OCI-LY3 (cell line): Measurements from ENCODE around the gene POLR2H.

Source experiments
- H2AFZ ChIP-seq: fragments of 200-600, 300-600 bp; shearing (Covaris generic); 2 replicates; pipeline ENCODE4 v1.6.0; 2014; ENCODE audit warnings: antibody characterized with exemption, low read depth, low read length
- H3K27ac ChIP-seq: fragments of 200-600, 300-600 bp; sonication (generic); 2 replicates; pipeline ENCODE4 v1.5.1; 2014; ENCODE audit warnings: mild to moderate bottlenecking, low read length, moderate library complexity, mixed read lengths
- H3K27me3 ChIP-seq: fragments of 200-600, 300-600 bp; sonication (generic); 2 replicates; pipeline ENCODE4 v1.6.1; 2014; ENCODE audit warnings: low read depth, low read length, mixed read lengths
- H3K36me3 ChIP-seq: fragments of 200-600, 300-600 bp; sonication (generic); replicated peaks from 2 replicates; pipeline ENCODE3; 2014; ENCODE audit warnings: low read depth, low read length, mixed read lengths
- H3K4me1 ChIP-seq: fragments of 300-600, 200-600 bp; sonication (generic); 2 replicates; pipeline ENCODE4 v1.6.1; 2014; ENCODE audit warnings: low read length, mixed read lengths
- H3K4me2 ChIP-seq: fragments of 200-600, 300-600 bp; sonication (generic); 2 replicates; pipeline ENCODE4 v1.6.1; 2014; ENCODE audit warnings: low read length, mixed read lengths
- H3K4me3 ChIP-seq: fragments of 300-600, 200-600 bp; sonication (generic); 2 replicates; pipeline ENCODE4 v1.5.1; 2014; ENCODE audit warnings: antibody characterized with exemption, mild to moderate bottlenecking, low read length, moderate library complexity
- H3K79me2 ChIP-seq: fragments of 300-600, 200-600 bp; shearing (Covaris generic); 2 replicates; pipeline ENCODE4 v1.6.1; 2014; ENCODE audit warnings: mild to moderate bottlenecking, low read length, mixed read lengths
- H3K9ac ChIP-seq: fragments of 300-600, 200-600 bp; shearing (Covaris generic); 2 replicates; pipeline ENCODE4 v1.6.0; 2014; ENCODE audit warnings: mild to moderate bottlenecking, low read length, moderate library complexity
- H3K9me3 ChIP-seq: fragments of 200-600, 300-600 bp; shearing (Covaris generic); 2 replicates; pipeline ENCODE4 v1.6.1; 2014; ENCODE audit warnings: low read length, mixed read lengths; ENCODE audit not compliant: insufficient read depth
- H4K20me1 ChIP-seq: fragments of 200-600, 300-600 bp; sonication (generic); 2 replicates; pipeline ENCODE4 v1.6.1; 2016; ENCODE audit warnings: low read length, mixed read lengths; ENCODE audit not compliant: insufficient read depth
- EZH2phosphoT487 ChIP-seq: fragments of 200-600 bp; shearing (Covaris generic); IDR thresholded peaks from 2 replicates; pipeline ENCODE4 v1.6.1; 2018; ENCODE audit warnings: antibody characterized with exemption, mixed run types, low read depth
- TF ChIP-seq, protein P1 (sequence below): fragments of 200-600, 300-600 bp; sonication (generic); IDR thresholded peaks from 2 replicates; pipeline ENCODE4 v1.5.1; 2014; ENCODE audit warnings: antibody characterized with exemption, low read length, low read depth

Gene POLR2H

DNA sequence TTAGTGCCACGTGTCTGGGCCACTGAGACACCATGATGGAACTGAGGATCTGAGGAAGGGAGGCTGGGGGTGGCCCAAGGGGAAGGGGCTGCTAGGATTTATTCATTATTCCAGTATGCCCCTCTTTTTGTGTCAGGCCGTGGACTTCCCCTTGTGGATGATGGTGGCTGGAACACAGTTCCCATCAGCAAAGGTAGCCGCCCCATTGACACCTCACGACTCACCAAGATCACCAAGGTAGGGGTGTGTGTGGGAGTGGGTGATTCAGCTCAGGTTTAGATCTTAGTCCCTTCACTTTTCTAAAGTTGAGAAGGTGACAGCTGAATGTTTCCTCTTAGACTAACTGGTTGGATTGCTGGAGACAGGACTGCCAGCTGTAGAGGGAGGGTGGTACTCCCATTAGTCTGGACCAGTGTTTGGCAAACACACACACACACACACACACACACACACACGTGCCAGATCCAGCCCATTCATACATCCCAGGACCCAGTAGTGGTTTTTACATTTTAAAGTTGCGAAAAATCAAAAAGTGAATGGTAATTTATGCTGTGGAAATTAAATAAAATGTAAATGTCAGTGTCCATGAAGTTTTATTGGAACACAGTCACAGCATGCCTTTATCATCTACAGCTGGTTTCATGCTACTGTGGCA, 35.7 kb upstream of the POLR2H start:
- no peak overlapping the region for H3K4me3 ChIP-seq
- peaks cover 25% of the 10 kb centered on the region for H4K20me1 ChIP-seq
- TF ChIP-seq, protein P1, sequence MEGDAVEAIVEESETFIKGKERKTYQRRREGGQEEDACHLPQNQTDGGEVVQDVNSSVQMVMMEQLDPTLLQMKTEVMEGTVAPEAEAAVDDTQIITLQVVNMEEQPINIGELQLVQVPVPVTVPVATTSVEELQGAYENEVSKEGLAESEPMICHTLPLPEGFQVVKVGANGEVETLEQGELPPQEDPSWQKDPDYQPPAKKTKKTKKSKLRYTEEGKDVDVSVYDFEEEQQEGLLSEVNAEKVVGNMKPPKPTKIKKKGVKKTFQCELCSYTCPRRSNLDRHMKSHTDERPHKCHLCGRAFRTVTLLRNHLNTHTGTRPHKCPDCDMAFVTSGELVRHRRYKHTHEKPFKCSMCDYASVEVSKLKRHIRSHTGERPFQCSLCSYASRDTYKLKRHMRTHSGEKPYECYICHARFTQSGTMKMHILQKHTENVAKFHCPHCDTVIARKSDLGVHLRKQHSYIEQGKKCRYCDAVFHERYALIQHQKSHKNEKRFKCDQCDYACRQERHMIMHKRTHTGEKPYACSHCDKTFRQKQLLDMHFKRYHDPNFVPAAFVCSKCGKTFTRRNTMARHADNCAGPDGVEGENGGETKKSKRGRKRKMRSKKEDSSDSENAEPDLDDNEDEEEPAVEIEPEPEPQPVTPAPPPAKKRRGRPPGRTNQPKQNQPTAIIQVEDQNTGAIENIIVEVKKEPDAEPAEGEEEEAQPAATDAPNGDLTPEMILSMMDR: no peak
- TF ChIP-seq EZH2phosphoT487: no peak
- peaks cover 52% of the 10 kb centered on the region; the same call in 1 of the 2 replicates for H3K79me2 ChIP-seq
- no peak overlapping the region for H3K9ac ChIP-seq
- peaks cover 89% of the 10 kb centered on the region for H3K36me3 ChIP-seq
- no peaks in the 10 kb centered on the region for H3K9me3 ChIP-seq
- no peak overlapping the region for H2AFZ ChIP-seq
- no peak overlapping the region for H3K4me2 ChIP-seq
- H3K27ac ChIP-seq: no peak overlapping the region
- H3K27me3 ChIP-seq: no peaks in the 10 kb centered on the region
- H3K4me1 ChIP-seq: no peaks in the 10 kb centered on the region

DNA sequence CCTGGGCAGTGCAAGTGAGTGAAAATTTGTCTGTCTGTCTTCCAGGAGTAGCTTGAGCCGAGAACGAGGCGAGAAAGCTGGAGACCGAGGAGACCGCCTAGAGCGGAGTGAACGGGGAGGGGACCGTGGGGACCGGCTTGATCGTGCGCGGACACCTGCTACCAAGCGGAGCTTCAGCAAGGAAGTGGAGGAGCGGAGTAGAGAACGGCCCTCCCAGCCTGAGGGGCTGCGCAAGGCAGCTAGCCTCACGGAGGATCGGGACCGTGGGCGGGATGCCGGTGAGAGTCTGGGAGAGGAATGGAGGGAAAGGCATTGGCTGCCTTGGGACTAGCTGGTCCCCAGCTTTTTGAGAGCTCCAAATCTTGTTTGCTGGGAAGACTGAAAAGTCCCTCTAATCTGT, 34.3 kb upstream of the POLR2H start:
- Histone ChIP-seq H3K4me3 (no peak overlapping the region), H3K79me2 (peaks cover 40% of the 10 kb centered on the region; the same call in 1 of the 2 replicates), H3K36me3 (peaks cover 89% of the 10 kb centered on the region), H3K4me1 (no peaks in the 10 kb centered on the region), H3K9ac (no peak overlapping the region), H3K27ac (no peak overlapping the region), H3K27me3 (no peaks in the 10 kb centered on the region), H3K9me3 (no peaks in the 10 kb centered on the region), H2AFZ (no peak overlapping the region), H4K20me1 (peaks cover 22% of the 10 kb centered on the region), H3K4me2 (no peak overlapping the region)
- TF ChIP-seq EZH2phosphoT487: no peak
- TF ChIP-seq, protein P1: no peak

DNA sequence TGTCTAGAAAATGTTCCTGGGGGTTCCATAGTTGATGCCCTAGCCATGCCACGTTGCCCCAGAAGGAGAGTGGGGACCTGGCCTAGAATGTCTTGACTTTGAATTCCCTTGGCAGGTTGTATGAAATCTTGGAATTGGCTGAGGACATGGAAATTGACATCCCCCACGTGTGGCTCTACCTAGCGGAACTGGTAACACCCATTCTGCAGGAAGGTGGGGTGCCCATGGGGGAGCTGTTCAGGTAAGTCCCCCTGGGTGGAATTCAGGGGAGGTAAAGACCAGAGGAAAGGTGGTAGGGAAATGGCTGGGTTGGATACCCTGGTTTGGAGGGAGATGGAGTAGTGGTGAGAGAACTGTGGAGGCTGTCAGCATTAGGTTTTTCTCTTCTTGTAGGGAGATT, 33.0 kb upstream of the POLR2H start:
- Histone ChIP-seq H3K27me3 (no peaks in the 10 kb centered on the region), H3K9me3 (no peaks in the 10 kb centered on the region), H3K4me3 (no peak overlapping the region), H3K79me2 (peaks cover 32% of the 10 kb centered on the region; the same call in 1 of the 2 replicates), H3K4me2 (no peak overlapping the region), H3K36me3 (peaks cover 88% of the 10 kb centered on the region), H3K4me1 (no peaks in the 10 kb centered on the region), H2AFZ (no peak overlapping the region), H3K9ac (no peak overlapping the region), H4K20me1 (peaks cover 30% of the 10 kb centered on the region), H3K27ac (no peak overlapping the region)
- TF ChIP-seq EZH2phosphoT487: no peak
- TF ChIP-seq, protein P1: no peak

DNA sequence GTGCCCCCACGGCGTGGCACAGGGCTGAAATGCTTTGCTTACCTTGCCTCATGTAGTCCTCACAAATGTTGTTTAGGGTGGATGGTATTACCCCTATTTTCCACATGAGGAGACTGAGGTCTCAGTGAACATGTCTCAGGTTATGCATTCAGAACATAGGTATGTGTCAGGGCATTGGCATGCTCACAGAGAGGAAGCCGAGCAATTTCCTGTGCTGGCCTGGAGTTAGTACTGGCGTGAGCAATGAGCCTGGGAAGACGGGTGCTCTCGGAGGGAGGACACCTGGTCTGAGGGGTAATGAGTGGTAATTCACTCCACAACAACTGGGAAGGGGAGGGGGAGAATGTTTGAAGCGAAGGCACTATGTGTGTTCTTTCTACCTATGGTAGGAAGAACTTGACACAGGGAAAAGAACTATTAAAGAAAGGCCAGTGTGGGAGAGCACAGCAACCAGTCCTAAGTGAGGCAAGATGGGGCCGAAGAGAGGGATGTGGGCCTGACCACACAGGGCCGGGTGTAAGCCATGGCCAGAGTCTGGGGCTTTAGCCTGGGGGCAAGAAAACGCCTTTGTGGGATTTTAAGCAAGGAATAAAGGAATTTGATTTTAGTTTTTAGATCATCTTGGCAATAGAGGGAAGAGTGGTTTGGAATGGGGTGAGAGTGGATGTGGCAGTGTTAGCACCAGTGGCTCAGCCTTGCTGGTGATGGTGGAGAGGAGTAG, 29.0 kb upstream of the POLR2H start:
- peaks cover 4% of the 10 kb centered on the region; the same call in 1 of the 2 replicates for H3K4me1 ChIP-seq
- no peak overlapping the region for H3K27ac ChIP-seq
- peaks cover 40% of the 10 kb centered on the region for H4K20me1 ChIP-seq

More for the DNA sequence above, 29.0 kb upstream of the POLR2H start:
- no peak overlapping the region for H2AFZ ChIP-seq
- H3K4me3 ChIP-seq: no peak overlapping the region
- no peaks in the 10 kb centered on the region for H3K27me3 ChIP-seq
- peaks cover 78% of the 10 kb centered on the region for H3K36me3 ChIP-seq
- no peaks in the 10 kb centered on the region for H3K9me3 ChIP-seq
- peaks cover 4% of the 10 kb centered on the region; the same call in 1 of the 2 replicates for H3K79me2 ChIP-seq
- TF ChIP-seq EZH2phosphoT487: no peak
- TF ChIP-seq, protein P1: no peak
- no peak overlapping the region for H3K4me2 ChIP-seq
- no peak overlapping the region for H3K9ac ChIP-seq
